Stimulated activated naive CD4-positive, alpha-beta T cell (primary cell): ENCODE measurements around the gene TMEM63A.
A peak's percentile ranks its signal among the peaks of the same experiment; 100 is the strongest.
"Not testable (repeated sequence)": the region's sequence is repeated elsewhere in the genome, so short reads cannot be mapped to it uniquely, and the experiment has no call there.

Source experiments
- DNase-seq, 6 experiments: peaks; one replicate each; lab custom pipeline; 2025; lab: John Stamatoyannopoulos, UW

TMEM63A gene

DNA sequence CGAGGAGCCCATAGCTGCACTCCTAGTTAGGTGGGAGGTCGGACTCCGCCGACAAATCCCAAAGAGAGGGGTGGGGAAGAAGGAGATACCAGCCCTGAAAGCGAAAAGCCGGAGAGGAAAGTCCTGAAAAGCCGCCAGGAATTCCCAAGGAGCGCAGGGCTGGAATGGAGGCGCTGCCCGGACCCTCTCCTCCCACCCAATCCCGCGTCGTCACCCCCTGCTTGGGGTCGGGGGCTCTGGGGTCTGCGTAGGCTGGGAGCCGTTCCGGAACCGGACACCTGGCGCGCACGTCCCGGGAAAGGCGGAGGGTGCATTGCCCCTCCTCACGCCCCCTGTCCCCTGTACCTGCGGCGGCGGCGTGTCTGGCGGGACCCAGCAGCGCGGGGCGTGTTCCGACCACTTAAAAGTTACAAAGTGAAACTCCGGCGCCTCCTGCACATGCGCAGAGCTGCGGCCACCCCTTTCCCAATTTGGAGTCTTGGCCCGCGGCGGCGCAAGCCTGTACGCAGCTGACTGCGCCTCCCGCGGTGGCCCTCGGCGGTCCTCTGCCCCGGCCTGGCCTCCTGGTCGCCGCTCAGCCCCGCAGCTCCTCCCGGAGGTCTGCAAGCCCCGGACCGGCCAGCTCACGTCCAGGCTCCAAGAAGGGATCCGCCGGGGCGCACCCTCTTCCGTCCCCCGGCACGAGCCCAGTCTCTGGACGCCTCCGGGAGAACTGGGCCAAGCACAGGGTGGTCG is at the start of gene TMEM63A:
TSS of gene TMEM63A (minus strand) at position 422 of the 735 bp plus-strand sequence. CDS start 4,800 bp downstream, outside the sequence.
- DNase-seq = peak; percentile 78 to 88 (median 86)

DNA sequence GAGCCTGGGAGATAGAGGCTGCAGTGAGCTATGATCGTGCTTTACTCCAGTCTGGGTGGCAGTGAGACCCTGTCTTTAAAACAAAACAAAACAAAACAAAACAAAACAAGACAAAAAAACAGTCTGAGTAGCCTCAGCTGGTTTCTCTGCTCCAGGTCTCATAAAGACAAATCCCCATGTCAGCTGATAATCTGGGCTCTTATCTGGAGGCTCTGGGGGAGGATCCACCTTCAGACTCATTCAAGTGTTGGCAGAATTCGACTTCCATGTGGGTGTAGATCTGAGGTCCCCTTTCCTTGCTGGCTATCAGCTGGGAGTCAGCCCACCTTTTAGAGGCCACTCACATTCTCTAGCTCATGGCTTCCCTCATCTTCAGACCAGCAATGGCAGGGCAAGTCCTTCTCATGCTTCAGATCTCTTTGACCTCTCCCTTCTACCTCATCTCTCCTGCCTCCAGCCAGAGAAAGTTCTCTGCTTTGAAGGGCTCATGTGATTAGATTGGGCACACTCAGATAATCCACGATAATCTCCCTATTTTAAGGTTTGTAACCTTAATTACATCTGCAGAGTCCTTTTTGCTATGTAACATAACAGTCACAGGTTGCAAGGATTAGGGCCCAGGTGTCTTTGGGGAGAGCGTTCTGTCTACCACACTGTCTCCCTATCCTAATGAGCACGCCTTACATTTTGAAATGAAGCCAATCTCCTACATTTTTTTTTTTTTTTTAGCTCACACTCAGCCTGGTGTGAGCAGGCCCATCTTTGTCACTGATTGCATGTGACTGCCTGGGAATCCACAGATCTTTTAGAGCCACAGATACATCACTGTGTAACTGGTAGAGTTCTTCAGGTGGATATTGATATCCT is 49.3 kb upstream of the TMEM63A start:
- DNase-seq = no peak

DNA sequence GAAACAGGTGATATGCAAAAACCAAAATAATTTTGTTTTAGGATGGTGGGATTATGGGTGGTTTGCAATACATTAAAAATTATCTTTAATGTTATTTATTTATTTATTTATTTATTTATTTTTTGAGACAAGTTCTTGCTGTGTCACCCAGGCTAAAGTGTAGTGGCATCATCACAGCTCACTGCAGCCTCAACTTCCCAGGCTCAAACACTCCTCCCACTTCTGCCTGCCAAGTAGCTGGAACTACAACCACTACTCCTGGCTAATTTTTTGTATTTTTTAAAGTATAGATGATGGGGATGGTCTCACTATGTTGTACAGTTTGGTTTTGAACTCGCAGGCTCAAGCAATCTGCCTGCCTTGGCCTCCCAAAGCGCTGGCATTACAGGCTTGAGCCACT is 48.4 kb upstream of the TMEM63A start:
- DNase-seq = no peak

DNA sequence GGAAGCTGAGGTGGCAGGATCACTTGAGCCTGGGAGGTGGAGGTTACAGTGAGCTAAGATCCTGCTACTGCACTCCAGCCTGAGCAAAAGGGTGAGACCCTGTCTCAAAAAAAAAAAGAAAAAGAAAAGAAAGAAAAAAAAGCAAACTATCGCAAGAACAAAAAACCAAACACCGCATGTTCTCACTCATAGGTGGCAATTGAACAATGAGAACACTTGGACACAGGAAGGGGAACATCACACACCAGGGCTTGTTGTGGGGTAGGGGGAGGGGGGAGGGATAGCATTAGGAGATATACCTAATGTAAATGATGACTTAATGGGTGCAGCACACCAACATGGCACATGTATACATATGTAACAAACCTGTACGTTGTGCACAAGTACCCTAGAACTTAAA is 47.3 kb upstream of the TMEM63A start:
- not testable (repeated sequence) for DNase-seq

DNA sequence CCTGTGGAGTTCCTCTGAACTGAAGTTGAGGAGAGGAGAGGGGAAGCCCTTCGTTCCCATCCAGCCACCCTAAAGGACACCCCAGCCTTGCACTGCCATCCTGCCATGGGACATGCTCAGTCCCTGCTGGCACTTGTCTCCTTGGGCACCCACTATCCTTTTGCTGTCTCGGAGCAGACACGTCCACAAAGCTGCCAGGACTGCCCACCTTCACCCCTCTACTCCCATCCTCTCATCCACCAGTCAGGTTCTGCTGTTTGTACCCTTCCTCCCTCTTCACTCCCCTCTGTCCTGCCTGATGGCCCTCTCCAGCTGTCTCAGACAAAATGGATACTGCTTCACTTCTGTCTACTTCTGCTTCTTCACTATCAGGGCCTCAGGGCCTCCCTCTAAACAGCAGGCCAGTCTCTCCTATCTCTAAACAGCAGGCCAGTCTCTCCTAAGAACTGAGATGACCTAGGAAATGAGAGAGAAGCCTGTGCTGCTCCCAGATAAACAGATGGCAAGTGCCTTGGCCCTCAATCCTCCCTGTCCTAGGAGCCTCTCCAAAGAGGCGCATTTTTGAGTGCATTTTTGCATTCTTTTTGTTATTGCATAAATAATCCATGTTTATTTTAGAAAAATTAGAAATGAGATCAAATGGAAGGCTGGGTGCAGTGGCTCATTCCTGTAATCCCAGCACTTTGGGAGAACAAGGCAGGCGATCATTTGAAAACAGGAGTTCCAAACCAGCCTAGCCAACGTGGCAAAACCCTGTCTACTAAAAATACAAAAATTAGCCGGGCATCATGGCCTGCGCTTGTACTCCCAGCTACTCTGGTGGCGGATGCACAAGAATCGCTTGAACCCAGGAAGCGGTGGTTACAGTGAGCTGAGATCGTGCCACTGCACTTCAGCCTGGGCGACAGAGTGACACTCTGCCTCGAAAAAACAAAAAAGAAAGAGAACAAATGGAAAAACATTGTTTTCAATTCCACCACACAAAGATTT is 46.3 kb upstream of the TMEM63A start:
- DNase-seq = peak in 4 of 6 experiments; percentile 10 to 56 (median 38)

DNA sequence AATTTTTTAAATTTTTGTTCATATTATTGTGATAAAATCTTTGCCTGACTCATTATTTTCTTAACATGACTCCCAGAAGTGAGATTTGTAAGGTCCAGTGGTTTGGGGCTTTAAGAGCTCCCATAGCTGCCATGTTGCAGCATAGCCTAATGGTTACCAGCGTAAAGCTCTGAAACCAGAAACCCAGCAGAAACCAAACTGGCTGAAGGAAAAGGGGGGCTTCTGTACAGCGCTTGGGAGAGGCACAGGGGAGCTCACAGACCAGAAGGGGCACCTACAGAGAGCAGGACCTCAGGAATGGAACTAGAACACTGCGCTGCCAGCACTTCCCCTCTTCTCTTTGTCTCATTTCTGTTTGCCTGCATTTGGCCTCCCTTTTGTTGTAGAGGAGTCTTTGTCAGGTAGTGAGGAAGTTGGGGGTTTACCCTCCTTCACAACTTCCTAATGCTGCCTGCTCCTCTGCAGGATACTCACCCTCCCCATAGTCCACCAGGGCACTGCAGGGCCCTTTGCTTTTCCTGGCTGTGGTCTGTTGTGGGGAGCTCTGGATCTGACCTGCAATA is 44.5 kb upstream of the TMEM63A start:
- peak in 1 of 6 experiments; percentile 10 for DNase-seq

DNA sequence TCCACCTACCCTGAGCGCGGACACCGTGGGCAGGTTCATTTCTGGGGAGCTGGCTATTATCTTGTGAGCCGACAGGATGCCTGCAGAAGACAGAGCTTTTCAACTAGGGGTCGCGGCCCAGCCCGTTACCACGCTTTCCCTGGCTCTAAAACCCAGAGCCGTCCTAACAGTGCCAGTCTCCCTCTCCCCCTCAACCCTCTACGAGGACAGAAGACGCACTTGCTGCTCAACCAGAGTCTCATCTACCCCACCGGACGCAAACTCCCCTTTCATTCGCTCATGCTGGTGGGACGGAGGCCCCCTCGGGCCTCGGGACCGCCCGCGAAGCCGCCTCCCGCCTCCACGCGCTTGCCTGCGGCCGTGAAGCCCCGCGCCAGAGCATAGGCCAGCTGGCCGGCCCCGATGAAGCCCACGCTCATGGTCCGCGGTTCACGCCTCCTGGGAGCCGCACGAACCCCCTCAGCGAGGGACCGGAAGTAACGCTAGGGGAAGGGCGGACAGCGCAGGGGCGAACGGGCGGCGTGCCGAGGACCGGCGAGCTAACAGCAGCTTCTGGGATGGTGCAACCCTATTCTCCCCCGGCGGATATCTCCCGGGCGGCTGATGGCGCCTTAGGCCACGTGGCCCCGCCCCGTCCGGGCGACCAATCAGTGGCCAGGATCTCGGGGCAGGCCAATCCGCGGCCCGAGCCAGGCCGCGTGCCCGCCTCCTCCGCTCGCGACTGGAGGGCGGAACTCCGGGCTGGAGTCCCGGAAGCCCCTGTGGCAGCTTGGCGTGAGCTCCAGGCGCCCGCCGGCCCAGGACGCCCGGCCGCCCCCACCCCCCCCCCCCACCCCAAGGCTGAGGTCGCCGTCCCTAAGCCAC is 41.7 kb upstream of the TMEM63A start, which contains the start of gene PYCR2:
TSS of gene PYCR2 (minus strand) at position 559 of the 864 bp plus-strand sequence. CDS start at position 419, 140 bp downstream.
- DNase-seq = peak; percentile 87 to 94 (median 92)

DNA sequence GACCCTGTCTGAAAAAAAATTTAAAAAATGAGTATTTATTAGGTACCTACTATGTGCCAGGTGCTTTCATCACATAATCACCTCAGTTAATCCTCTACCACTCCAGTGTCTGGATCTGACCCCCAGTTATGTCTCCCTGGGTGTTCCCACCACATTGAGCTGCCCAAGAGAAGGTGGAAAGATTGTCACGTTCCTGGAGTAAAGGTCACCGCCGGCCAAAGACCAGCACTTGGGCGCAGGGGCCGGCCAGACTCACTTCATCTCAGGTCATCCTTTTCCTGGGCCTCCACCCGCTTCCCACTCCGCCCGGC is 41.2 kb upstream of the TMEM63A start:
- no peak for DNase-seq

DNA sequence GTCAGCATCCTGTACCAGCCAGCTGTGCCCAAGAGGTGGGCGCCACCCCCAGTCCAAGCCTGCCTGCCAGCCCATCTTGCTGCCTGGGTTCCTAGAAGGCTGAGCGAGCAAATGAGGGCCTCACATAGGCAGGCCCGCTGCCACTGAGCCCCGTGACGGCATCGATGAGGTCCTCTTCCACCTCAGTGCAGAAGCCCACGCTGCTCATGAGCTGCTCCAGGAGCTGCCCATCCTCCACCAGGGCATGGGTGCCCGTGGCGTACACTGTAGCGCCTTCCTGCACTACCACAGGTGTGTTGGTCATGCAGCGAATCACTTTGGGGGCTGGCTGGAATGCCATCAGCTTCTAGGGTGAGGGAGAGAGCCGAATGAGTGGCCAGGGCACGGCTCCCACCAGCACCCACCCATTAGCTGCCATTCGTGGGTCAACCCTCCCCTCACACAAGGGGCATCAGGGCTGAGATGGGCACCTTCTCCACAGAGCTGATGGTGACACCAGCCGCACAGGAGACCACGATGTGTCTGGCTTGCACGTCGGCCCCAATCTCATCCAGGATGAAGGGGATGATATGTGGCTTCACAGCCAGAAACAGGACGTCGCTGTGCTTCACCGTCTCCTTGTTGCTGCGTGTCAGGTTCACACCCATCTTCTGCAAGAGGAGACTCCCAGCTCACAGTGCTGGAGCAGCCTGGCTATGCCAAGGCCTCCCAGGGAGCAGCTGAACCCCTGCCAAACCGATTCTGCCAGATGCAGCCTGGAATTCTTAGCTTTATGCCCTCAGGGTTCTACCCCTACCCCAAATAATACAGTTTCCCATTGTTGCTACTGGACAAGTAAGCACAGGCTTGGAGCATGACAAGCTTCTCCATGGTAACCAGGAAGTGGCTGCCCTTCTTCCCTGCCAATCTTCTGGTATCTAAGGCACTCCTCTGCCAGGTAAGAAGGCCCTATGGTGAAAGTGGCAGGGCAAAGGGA is 39.8 kb upstream of the TMEM63A start:
- no peak for DNase-seq

DNA sequence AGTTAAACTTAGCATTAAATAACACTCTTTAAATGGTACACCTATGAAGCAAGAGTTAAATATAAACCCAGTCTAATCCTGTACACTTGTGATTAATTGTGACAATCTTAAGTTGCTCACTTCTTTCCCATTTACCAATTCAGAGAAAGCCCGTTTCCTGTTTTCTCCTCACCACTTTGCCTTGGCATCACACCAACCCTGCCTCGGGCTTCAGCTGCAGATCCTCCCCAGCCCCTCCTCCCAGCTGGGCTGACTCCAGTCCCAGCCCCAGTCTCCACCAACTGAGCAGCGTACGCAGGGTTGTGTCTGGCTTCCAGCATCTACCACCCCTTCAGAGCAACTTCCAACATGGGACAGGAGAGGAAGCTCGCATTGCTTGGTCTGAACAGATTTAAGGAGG is 37.7 kb upstream of the TMEM63A start:
- peak in 1 of 6 experiments; percentile 12 for DNase-seq

DNA sequence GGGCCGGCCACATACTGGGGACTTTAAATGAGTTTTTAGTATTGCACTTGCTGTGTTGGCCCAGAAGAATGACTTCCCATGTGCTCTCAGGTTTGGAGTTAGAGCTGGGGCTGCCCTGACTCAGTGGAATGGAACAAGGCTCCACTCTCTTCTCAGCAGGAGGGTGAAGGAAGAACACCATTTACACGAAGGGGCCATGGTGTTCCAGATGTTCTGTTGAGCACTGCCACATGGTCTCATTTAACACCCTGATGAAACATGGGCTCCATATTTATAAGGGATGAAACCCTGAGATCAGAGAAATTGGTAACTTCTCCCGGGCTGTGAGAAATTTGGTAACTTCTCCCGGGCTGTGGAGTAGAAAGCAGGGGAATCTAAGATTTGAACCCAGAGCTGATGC is 36.1 kb upstream of the TMEM63A start:
- DNase-seq = no peak

DNA sequence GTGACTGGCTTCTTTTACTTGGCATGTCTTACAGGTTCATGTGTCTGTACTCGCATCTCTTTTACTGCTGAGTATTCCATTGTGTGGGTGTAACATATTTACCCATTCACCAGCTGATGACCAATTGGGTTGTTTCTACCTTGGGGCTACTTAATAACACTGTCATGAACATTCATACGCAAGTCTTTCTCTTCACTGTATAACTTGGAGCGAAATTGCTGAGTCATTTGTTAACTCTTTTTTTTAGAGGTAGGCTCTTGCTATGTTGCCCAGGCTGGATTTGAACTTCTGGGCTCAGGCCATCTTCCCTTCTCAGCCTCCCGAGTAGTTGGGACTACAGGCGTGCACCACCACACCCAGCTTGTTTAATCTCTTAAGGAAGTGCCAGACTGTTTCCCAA is 35.4 kb upstream of the TMEM63A start:
- DNase-seq = no peak

DNA sequence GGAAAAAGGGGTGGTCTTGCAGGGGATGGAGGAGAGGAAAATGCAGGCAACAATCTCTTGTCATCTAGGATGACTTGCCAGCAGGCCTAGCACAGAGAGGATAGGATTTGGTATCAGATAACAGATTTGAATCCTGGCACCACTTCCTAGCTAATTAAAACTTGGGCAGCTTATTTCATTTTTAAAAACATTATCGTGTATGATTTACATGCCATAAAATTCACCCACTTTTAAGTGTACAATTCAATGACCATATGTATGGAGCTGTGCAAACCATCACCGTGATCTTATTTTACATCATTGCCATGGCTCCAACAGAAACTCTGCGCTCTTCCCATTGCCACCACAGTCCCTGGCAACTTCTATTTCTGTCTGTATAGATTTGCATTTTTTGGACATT is 34.9 kb upstream of the TMEM63A start:
- no peak for DNase-seq

DNA sequence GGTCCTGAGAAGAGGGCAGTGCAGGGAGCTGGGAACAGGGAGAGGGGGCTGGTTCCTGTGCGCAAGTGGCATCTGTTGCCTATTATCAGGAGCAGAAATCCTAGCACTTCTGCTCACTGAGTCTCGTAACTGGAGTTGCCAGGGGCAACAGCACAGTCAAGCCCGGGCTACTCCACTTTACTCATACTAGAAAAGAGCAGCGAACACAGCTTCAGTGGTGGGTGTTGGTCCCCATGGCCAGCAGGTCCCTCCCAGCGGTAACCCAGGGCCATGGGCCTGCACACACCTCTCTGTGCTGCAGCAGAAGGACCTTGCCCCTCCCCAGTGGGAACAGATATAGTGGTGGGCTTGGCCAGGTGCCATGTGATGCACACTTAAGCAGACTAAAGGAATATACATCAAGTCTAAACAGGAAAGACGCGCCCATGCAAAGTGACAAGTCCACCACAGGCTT is 33.4 kb upstream of the TMEM63A start:
- no peak for DNase-seq

DNA sequence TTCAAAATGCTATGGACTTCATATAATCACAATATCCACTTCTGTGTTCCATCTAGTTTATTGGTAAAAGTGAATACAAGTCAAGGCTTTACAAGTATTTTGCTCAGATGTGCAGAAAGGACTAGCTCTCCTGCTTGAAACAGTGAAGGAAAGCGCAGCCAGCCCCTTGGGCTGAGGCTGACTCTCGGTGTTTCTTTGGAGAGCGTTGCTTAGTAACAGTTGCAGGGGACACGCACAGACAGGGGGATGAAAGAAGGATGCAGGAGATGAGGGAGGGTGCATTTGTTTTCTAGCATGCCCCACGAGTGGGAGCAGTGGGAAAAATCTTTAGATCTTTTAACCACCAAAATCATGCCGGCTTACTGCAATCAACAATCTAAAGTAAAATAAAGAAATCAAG is 32.8 kb upstream of the TMEM63A start:
- no peak for DNase-seq

DNA sequence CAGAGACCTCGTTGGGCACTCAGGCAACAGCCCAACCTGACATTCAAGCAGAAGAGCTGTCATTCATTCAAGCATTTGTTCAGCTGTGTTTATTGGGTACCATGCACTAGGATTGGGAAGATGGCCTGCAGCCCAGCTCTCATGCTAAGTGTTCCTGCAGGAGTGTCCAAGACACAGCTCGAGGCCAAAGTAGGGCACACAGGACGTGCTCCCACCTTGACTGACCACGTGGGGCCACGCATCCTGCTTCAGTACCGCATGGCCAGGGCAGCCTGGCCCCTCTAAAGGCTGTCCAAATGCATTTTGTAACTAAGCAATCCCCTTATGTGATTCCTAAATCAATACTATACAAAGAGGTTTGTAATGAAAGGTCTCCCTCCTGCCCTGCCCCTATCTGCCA is 32.2 kb upstream of the TMEM63A start:
- DNase-seq = no peak

DNA sequence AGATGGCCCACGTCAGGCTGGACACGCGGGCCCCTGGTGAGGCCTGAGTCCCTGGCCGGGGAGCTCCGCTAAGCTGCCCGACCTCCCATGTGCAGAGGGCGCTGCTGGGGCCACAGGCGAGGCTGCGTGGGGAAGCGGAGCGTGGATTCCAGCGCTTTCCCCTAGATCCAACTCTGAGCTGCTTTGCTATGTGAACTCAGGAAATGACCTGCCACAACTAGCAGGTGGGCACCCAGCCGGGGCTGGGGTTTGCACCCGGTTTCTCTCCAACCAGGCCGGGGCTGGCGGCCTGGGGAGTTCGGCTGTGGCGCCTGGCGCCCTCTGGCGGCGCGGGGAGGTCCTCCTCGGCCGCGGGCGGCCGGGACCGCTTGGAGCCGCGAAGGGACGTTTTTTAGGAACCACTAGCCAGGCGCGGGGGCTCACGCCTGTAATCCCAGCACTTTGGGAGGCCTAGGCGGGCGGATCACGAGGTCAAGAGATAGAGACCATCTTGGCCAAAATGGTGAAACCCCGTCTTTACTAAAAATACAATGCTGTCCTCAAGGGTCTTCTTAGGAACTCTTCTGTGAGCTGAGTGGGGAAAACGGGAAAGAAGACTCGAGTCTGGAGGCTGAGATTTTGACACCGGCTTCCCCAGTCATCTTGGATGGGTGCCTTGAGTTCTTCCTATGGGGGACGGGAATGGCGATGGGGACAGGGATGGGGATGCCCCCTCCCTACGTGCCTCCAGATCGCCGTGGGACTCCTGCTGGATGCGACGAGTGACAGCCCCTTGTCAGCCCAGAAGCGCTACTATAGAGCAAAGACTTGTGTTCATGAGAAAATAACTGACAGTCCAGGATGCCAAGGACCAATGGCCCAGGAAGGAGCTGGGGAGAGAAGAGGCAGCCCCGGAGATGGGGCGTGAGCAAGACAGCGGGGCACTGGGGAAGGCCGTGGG is 29.3 kb upstream of the TMEM63A start:
- peak; percentile 29 to 81 (median 59) for DNase-seq

DNA sequence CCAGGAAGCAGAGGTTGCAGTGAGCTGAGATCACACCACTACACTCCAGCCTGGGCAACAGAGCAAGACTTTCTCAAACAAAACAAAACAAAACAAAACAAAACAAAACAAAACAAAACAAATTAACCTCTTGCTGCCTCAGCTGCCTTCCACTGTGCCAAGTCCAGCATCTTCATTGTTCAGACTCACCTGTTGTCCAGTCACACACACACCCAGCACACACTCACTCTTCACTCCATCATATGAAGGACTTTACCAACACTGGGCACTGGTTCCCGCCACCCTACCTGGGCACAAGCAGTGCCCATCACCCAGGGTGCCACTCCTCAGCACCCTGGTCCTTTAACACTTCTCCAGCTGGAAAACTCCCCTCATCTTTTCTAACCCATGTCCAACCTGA is 27.3 kb upstream of the TMEM63A start:
- DNase-seq = no peak
